ENCODE results near the gene PTGR2. TPM values are rescaled to one million over a fixed set of nuclear protein-coding genes. Genes with fewer than 3 reads are reported as not detected.
"Not testable (repeated sequence)": the region's sequence is repeated elsewhere in the genome, so short reads cannot be mapped to it uniquely, and the experiment has no call there.

The PTGR2 gene
- total RNA-seq, 6 experiments from 2014 or later, result 4.2 to 7.5 (median 6.4) TPM

- Mint-ChIP-seq H3K27me3 (ENCODE audit: insufficient read depth) (no peaks in the 10 kb centered on the region), H3K4me3 (peak overlapping the region; percentile 87), H3K27ac (peak overlapping the region; percentile 98), H3K9me3 (no peaks in the 10 kb centered on the region), H3K4me1 (ENCODE audit: low read depth) (peaks cover 59% of the 10 kb centered on the region), H3K36me3 (ENCODE audit: low read depth) (peaks cover 8% of the 10 kb centered on the region; the same call in 1 of the 2 replicates)
- no peak for DNase-seq
- TF ChIP-seq, protein P1, sequence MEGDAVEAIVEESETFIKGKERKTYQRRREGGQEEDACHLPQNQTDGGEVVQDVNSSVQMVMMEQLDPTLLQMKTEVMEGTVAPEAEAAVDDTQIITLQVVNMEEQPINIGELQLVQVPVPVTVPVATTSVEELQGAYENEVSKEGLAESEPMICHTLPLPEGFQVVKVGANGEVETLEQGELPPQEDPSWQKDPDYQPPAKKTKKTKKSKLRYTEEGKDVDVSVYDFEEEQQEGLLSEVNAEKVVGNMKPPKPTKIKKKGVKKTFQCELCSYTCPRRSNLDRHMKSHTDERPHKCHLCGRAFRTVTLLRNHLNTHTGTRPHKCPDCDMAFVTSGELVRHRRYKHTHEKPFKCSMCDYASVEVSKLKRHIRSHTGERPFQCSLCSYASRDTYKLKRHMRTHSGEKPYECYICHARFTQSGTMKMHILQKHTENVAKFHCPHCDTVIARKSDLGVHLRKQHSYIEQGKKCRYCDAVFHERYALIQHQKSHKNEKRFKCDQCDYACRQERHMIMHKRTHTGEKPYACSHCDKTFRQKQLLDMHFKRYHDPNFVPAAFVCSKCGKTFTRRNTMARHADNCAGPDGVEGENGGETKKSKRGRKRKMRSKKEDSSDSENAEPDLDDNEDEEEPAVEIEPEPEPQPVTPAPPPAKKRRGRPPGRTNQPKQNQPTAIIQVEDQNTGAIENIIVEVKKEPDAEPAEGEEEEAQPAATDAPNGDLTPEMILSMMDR (IDR thresholded peaks at IDR 0.05), result no peak
Measured at GRCh38 chr14:73887694-73888459, 36.2 kb downstream of the PTGR2 start.

GRCh38 chr14:73888460-73888725, 36.8 kb downstream of the PTGR2 start:
- H3K27ac Mint-ChIP-seq, result peak overlapping the region; percentile 98
- peaks cover 8% of the 10 kb centered on the region; the same call in 1 of the 2 replicates for H3K36me3 Mint-ChIP-seq (ENCODE audit: low read depth)
- peaks cover 59% of the 10 kb centered on the region for H3K4me1 Mint-ChIP-seq (ENCODE audit: low read depth)
- H3K27me3 Mint-ChIP-seq (ENCODE audit: insufficient read depth), result no peaks in the 10 kb centered on the region
- peak overlapping the region; percentile 87 for H3K4me3 Mint-ChIP-seq
- TF ChIP-seq, protein P1 (IDR thresholded peaks at IDR 0.05), result no peak
- H3K9me3 Mint-ChIP-seq, result no peaks in the 10 kb centered on the region
- DNase-seq, result no peak

DNA sequence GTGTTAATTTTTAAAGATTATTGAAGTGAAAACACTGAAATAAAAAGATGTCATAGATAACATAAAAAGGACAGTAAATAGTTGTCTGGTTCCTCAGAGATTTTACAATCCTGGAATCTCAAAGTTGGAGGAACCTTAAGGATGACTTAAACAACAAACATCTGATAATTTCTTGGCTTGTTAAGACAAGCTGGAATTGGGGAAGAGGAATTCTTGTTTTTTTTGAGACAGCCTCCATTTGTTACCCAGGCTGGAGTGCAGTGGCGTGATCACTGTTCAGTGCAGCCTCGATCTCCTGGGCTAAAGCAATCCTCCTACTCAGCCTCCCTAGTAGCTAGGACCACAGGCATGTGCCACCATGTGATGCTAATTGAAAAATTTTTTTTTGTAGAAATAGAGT, 37.3 kb downstream of the PTGR2 start:
- peak overlapping the region; percentile 98 for H3K27ac Mint-ChIP-seq
- H3K9me3 Mint-ChIP-seq, result no peaks in the 10 kb centered on the region
- H3K4me3 Mint-ChIP-seq, result peak overlapping the region; percentile 87
- TF ChIP-seq, protein P1 (IDR thresholded peaks at IDR 0.05), result no peak
- peaks cover 11% of the 10 kb centered on the region for H3K36me3 Mint-ChIP-seq (ENCODE audit: low read depth)
- peaks cover 59% of the 10 kb centered on the region for H3K4me1 Mint-ChIP-seq (ENCODE audit: low read depth)
- H3K27me3 Mint-ChIP-seq (ENCODE audit: insufficient read depth), result no peaks in the 10 kb centered on the region
- DNase-seq, result peak; percentile 73

DNA sequence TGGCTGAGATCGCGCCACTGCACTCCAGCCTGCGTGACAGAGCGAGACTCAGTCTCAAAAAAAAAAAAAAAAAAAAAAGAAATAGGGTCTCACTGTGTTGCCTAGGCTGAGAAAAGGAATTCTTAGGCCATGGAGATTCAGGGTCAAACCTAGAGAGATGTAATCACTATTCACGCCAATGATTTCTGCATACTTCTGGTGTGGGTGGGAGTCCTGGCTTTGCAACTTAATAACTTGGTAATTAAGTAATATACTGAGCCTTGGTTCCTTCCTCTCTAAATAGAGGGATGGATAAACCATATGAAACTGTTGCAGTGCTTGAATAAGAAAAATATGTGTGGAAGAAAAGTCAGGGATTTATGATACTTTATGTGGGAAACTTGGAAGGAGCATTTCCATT, 37.7 kb downstream of the PTGR2 start:
- TF ChIP-seq, protein P1 (IDR thresholded peaks at IDR 0.05), result no peak
- Mint-ChIP-seq H3K27me3 (ENCODE audit: insufficient read depth) (no peaks in the 10 kb centered on the region), H3K9me3 (no peaks in the 10 kb centered on the region), H3K36me3 (ENCODE audit: low read depth) (peaks cover 13% of the 10 kb centered on the region), H3K4me1 (ENCODE audit: low read depth) (peaks cover 57% of the 10 kb centered on the region), H3K4me3 (peak overlapping the region; percentile 87), H3K27ac (peak overlapping the region; percentile 98)
- DNase-seq, result no peak

GRCh38 chr14:73894180-73894687, 42.6 kb downstream of the PTGR2 start:
- H3K27me3 Mint-ChIP-seq (ENCODE audit: insufficient read depth); H3K4me3 Mint-ChIP-seq; H3K9me3 Mint-ChIP-seq; DNase-seq: not testable (repeated sequence)
- H3K36me3 Mint-ChIP-seq (ENCODE audit: low read depth), result peaks cover 30% of the 10 kb centered on the region
- peaks cover 31% of the 10 kb centered on the region for H3K4me1 Mint-ChIP-seq (ENCODE audit: low read depth)
- H3K27ac Mint-ChIP-seq, result 0 out of 2 replicates have a peak overlapping the region, but pooled peaks have one; percentile 18

- no peaks in the 10 kb centered on the region; the same call in 1 of the 2 replicates for H3K27me3 Mint-ChIP-seq (ENCODE audit: insufficient read depth)
- peaks cover 25% of the 10 kb centered on the region for H3K36me3 Mint-ChIP-seq (ENCODE audit: low read depth)
- peak overlapping the region; percentile 53; the same call in 1 of the 2 replicates for H3K27ac Mint-ChIP-seq
Measured at GRCh38 chr14:73895939-73896338, 44.3 kb downstream of the PTGR2 start.

More at GRCh38 chr14:73895939-73896338, 44.3 kb downstream of the PTGR2 start:
- peaks cover 20% of the 10 kb centered on the region for H3K4me1 Mint-ChIP-seq (ENCODE audit: low read depth)
- no peaks in the 10 kb centered on the region for H3K9me3 Mint-ChIP-seq
- DNase-seq, result no peak
- no peak overlapping the region for H3K4me3 Mint-ChIP-seq
- TF ChIP-seq, protein P1 (IDR thresholded peaks at IDR 0.05), result no peak
